Stomach (tissue), 4 donors: Measurements from ENCODE around the gene TCERG1.

Source experiments
- CTCF ChIP-seq, 7 experiments: fragments of 450-650 bp in 4 of 7; fragments of 200-600 bp in 3 of 7; sonication (generic) in 3 of 7; IDR thresholded peaks; one replicate each; pipeline ENCODE4 v1.5.1; 2016 to 2019; ENCODE audit warnings: antibody characterized with exemption in 7 of 7, control low read depth in 2 of 7, mild to moderate bottlenecking in 1 of 7
- POLR2A ChIP-seq, 4 donors: fragments of 450-650 bp; IDR thresholded peaks; one replicate each; pipeline ENCODE4 v1.6.1; 2016; ENCODE audit warnings: antibody characterized with exemption in 4 of 4, control low read depth in 2 of 4, mild to moderate bottlenecking in 1 of 4, moderate library complexity in 1 of 4
- POLR2AphosphoS5 ChIP-seq, 3 donors: sonication (generic); formaldehyde crosslinking; IDR thresholded peaks; one replicate each; pipeline ENCODE4 v1.6.1; 2016; ENCODE audit warnings: antibody characterized with exemption in 3 of 3

- no peak for TF ChIP-seq CTCF (IDR thresholded peaks at IDR 0.05)
- TF ChIP-seq POLR2A (IDR thresholded peaks at IDR 0.05), result no peak
- TF ChIP-seq POLR2AphosphoS5 (IDR thresholded peaks at IDR 0.05), result no peak
These were observed 68.5 kb downstream of the TCERG1 start for GRCh38 chr5:146515473-146516150.
